ENCODE results near the gene IVNS1ABP. TPM values are rescaled to one million over a fixed set of nuclear protein-coding genes. Genes with fewer than 3 reads are reported as not detected.

Gene IVNS1ABP
- total and polyA plus RNA-seq, 2 of the 13 experiments (the other 11 are each of a cell fraction or from before 2014, with no cell fraction given) = 49.1 to 51.7 TPM

GRCh38 chr1:185300152-185300551 is 16.9 kb downstream of the IVNS1ABP start (continued):
- no peak for TF ChIP-seq KIAA2018 (CRISPR knock-in tag; IDR thresholded peaks at IDR 0.05; ENCODE audit: borderline replicate concordance)
- TF ChIP-seq, protein P1, sequence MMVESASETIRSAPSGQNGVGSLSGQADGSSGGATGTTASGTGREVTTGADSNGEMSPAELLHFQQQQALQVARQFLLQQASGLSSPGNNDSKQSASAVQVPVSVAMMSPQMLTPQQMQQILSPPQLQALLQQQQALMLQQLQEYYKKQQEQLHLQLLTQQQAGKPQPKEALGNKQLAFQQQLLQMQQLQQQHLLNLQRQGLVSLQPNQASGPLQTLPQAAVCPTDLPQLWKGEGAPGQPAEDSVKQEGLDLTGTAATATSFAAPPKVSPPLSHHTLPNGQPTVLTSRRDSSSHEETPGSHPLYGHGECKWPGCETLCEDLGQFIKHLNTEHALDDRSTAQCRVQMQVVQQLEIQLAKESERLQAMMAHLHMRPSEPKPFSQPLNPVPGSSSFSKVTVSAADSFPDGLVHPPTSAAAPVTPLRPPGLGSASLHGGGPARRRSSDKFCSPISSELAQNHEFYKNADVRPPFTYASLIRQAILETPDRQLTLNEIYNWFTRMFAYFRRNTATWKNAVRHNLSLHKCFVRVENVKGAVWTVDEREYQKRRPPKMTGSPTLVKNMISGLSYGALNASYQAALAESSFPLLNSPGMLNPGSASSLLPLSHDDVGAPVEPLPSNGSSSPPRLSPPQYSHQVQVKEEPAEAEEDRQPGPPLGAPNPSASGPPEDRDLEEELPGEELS (CRISPR knock-in tag; IDR thresholded peaks at IDR 0.05) = no peak
- TF ChIP-seq ZNF660 (CRISPR knock-in tag; IDR thresholded peaks at IDR 0.05; ENCODE audit: borderline replicate concordance, low read depth) = no peak

All from HepG2 (cell line).